MM.1S (cell line): Measurements from ENCODE around the gene ZC3H12A.

Experiments
- DNase-seq: peaks from one replicate; pipeline ENCODE4 v3.0.0-alpha.2; 2015
- H2AFZ ChIP-seq: fragments of 300-600 bp; sonication (generic); 2 replicates; pipeline ENCODE4 v1.6.0; 2016; ENCODE audit warnings: antibody characterized with exemption, low read length
- H3F3A ChIP-seq: fragments of 300-600 bp; sonication (generic); 2 replicates; pipeline ENCODE4 v1.6.1; 2016; ENCODE audit warnings: mild to moderate bottlenecking, antibody characterized with exemption, low read length, moderate library complexity, mixed read lengths; ENCODE audit not compliant: insufficient read depth
- H3K27ac ChIP-seq: fragments of 300-600 bp; sonication (generic); 2 replicates; pipeline ENCODE4 v1.5.1; 2016; ENCODE audit warnings: mild to moderate bottlenecking, low read length
- H3K27me3 ChIP-seq: fragments of 300-600 bp; sonication (generic); replicated peaks from 2 replicates; pipeline ENCODE4 v1.6.0; 2016; ENCODE audit warnings: low read length; ENCODE audit not compliant: insufficient read depth
- H3K36me3 ChIP-seq: fragments of 300-600 bp; sonication (generic); replicated peaks from 2 replicates; pipeline ENCODE4 v1.6.1; 2016; ENCODE audit warnings: mild to moderate bottlenecking, low read length, mixed read lengths; ENCODE audit not compliant: insufficient read depth
- H3K4me1 ChIP-seq: fragments of 300-600 bp; sonication (generic); 2 replicates; pipeline ENCODE4 v1.6.1; 2016; ENCODE audit warnings: low read length, mixed read lengths
- H3K4me2 ChIP-seq: fragments of 300-600 bp; sonication (generic); 2 replicates; pipeline ENCODE4 v1.6.0; 2016; ENCODE audit warnings: low read depth, low read length
- H3K4me3 ChIP-seq: fragments of 300-600 bp; sonication (generic); 2 replicates; pipeline ENCODE4 v1.5.1; 2016; ENCODE audit warnings: low read length, mixed read lengths
- H3K79me2 ChIP-seq: fragments of 300-600 bp; sonication (generic); 2 replicates; pipeline ENCODE4 v1.6.1; 2016; ENCODE audit warnings: mixed run types, low read length, mixed read lengths
- H3K9ac ChIP-seq: fragments of 300-600 bp; sonication (generic); 2 replicates; pipeline ENCODE4 v1.6.1; 2016; ENCODE audit warnings: low read length, mixed read lengths
- H3K9me2 ChIP-seq: fragments of 300-600 bp; sonication (generic); replicated peaks from 2 replicates; pipeline ENCODE4 v1.6.1; 2016; ENCODE audit warnings: mild to moderate bottlenecking, low read length, mixed read lengths; ENCODE audit not compliant: insufficient read depth
- H3K9me3 ChIP-seq: fragments of 300-600 bp; sonication (generic); replicated peaks from 2 replicates; pipeline ENCODE4 v1.6.1; 2016; ENCODE audit warnings: mild to moderate bottlenecking, low read length, mixed read lengths; ENCODE audit not compliant: insufficient read depth
- H4K20me1 ChIP-seq: fragments of 300-600 bp; sonication (generic); 2 replicates; pipeline ENCODE4 v1.6.1; 2016; ENCODE audit warnings: mild to moderate bottlenecking, low read length, moderate library complexity, mixed read lengths; ENCODE audit not compliant: insufficient read depth
- CTCF ChIP-seq: fragments of 300-600 bp; sonication (generic); IDR thresholded peaks from 2 replicates; pipeline ENCODE4 v1.5.1; 2016; ENCODE audit warnings: antibody characterized with exemption, low read length, mixed read lengths
- EZH2 ChIP-seq: fragments of 300-600 bp; sonication (generic); optimal IDR thresholded peaks from 2 replicates; pipeline ENCODE3; 2017; ENCODE audit warnings: low read depth, mild to moderate bottlenecking, antibody characterized with exemption, low read length, mixed read lengths
- EZH2phosphoT487 ChIP-seq: fragments of 300-600 bp; sonication (generic); IDR thresholded peaks from 2 replicates; pipeline ENCODE4 v1.6.1; 2018; ENCODE audit warnings: antibody characterized with exemption, low read length

ZC3H12A gene

GRCh38 chr1:37474046-37474696, at the start of gene ZC3H12A:
Gene ZC3H12A (plus strand): TSS chr1:37474580. CDS start chr1:37475497, 917 bp downstream.
- H3K4me1 ChIP-seq: peaks cover 31% of the 10 kb centered on the region
- peaks cover 5% of the 10 kb centered on the region for H3K36me3 ChIP-seq
- peak; percentile 95 for DNase-seq
- H4K20me1 ChIP-seq: peaks cover 15% of the 10 kb centered on the region; the same call in 1 of the 2 replicates
- H3K4me3 ChIP-seq: peak within 1 kb of the TSS; percentile 99
- H3K79me2 ChIP-seq: peaks cover 59% of the 10 kb centered on the region
- H3K9me3 ChIP-seq: no peaks in the 10 kb centered on the region
- no peaks in the 10 kb centered on the region for H3K27me3 ChIP-seq
- H2AFZ ChIP-seq: peak within 1 kb of the TSS; percentile 95
- H3K27ac ChIP-seq: peak within 1 kb of the TSS; percentile 87; the same call in 1 of the 2 replicates
- TF ChIP-seq EZH2phosphoT487 (no peak), CTCF (no peak), EZH2 (no peak)
- H3F3A ChIP-seq: peaks cover 45% of the 10 kb centered on the region
- H3K9me2 ChIP-seq: no peaks in the 10 kb centered on the region
- H3K4me2 ChIP-seq: peak within 1 kb of the TSS; percentile 99
- peak within 1 kb of the TSS; percentile 93 for H3K9ac ChIP-seq

GRCh38 chr1:37425221-37425620, 49.2 kb upstream of the ZC3H12A start:
- H3K4me3 ChIP-seq: no peak overlapping the region
- H2AFZ ChIP-seq: peak overlapping the region; percentile 97; the same call in 1 of the 2 replicates
- peaks cover 11% of the 10 kb centered on the region for H3K4me1 ChIP-seq
- no peak overlapping the region for H3K9ac ChIP-seq
- H3K9me3 ChIP-seq: no peaks in the 10 kb centered on the region
- no peaks in the 10 kb centered on the region for H4K20me1 ChIP-seq
- H3K36me3 ChIP-seq: no peaks in the 10 kb centered on the region
- no peaks in the 10 kb centered on the region for H3K9me2 ChIP-seq
- peaks cover 24% of the 10 kb centered on the region for H3K27me3 ChIP-seq
- TF ChIP-seq EZH2 (no peak), EZH2phosphoT487 (no peak), CTCF (no peak)
- no peak overlapping the region for H3K27ac ChIP-seq
- peaks cover 8% of the 10 kb centered on the region for H3K79me2 ChIP-seq
- H3K4me2 ChIP-seq: no peak overlapping the region
- no peaks in the 10 kb centered on the region for H3F3A ChIP-seq
- DNase-seq: no peak

- no peak overlapping the region for H2AFZ ChIP-seq
- no peak for TF ChIP-seq EZH2
- TF ChIP-seq CTCF: no peak
- TF ChIP-seq EZH2phosphoT487: no peak
- H3K27ac ChIP-seq: no peak overlapping the region
- no peaks in the 10 kb centered on the region for H3K36me3 ChIP-seq
- H3F3A ChIP-seq: no peaks in the 10 kb centered on the region
- no peak overlapping the region for H3K4me3 ChIP-seq
- no peaks in the 10 kb centered on the region for H3K9me2 ChIP-seq
- H3K9me3 ChIP-seq: no peaks in the 10 kb centered on the region
- no peak for DNase-seq
- H3K79me2 ChIP-seq: no peaks in the 10 kb centered on the region
- H4K20me1 ChIP-seq: no peaks in the 10 kb centered on the region
- peaks cover 56% of the 10 kb centered on the region for H3K27me3 ChIP-seq
- H3K4me2 ChIP-seq: no peak overlapping the region
- H3K4me1 ChIP-seq: peaks cover 5% of the 10 kb centered on the region
- H3K9ac ChIP-seq: no peak overlapping the region
Observed at GRCh38 chr1:37429029-37429428, 45.4 kb upstream of the ZC3H12A start.
